Measurements from ENCODE around the gene ACSS2. TPM values are rescaled to one million over a fixed set of nuclear protein-coding genes. Genes with fewer than 3 reads are reported as not detected.
A peak's percentile ranks its signal among the peaks of the same experiment; 100 is the strongest.
"Not testable (repeated sequence)": the region's sequence is repeated elsewhere in the genome, so short reads cannot be mapped to it uniquely, and the experiment has no call there.

The ACSS2 gene
- total RNA-seq, 1 donor from 2014 or later = 29.7 TPM

GRCh38 chr20:34875642-34876405, 588 bp upstream of the ACSS2 start:
- H3K4me3 ChIP-seq (ENCODE audit: low read depth, low read length) = peak overlapping the region; percentile 12
- TF ChIP-seq CTCF (IDR thresholded peaks at IDR 0.05; ENCODE audit: insufficient read depth, low read length, severe bottlenecking) = peak; percentile 34
- no peak for FAIRE-seq
- H3K36me3 ChIP-seq (ENCODE audit: control insufficient read depth, insufficient read depth, low read length) = no peaks in the 10 kb centered on the region
- H3K27me3 ChIP-seq (ENCODE audit: control insufficient read depth, insufficient read depth, low read length) = peaks cover 2% of the 10 kb centered on the region
- DNase-seq (ENCODE audit: low read depth) = peak; percentile 97

- peaks cover 9% of the 10 kb centered on the region for H3K36me3 ChIP-seq (ENCODE audit: control insufficient read depth, insufficient read depth, low read length)
- DNase-seq (ENCODE audit: low read depth) (no peak), FAIRE-seq (no peak)
- TF ChIP-seq CTCF (IDR thresholded peaks at IDR 0.05; ENCODE audit: insufficient read depth, low read length, severe bottlenecking) = no peak
- no peaks in the 10 kb centered on the region for H3K27me3 ChIP-seq (ENCODE audit: control insufficient read depth, insufficient read depth, low read length)
- H3K4me3 ChIP-seq (ENCODE audit: low read depth, low read length) = no peak overlapping the region
Measured at GRCh38 chr20:34880215-34880850, 3.9 kb downstream of the ACSS2 start.

GRCh38 chr20:34880971-34881370, 4.6 kb downstream of the ACSS2 start:
- H3K4me3 ChIP-seq (ENCODE audit: low read depth, low read length); H3K27me3 ChIP-seq (ENCODE audit: control insufficient read depth, insufficient read depth, low read length); H3K36me3 ChIP-seq (ENCODE audit: control insufficient read depth, insufficient read depth, low read length); FAIRE-seq; DNase-seq (ENCODE audit: low read depth): not testable (repeated sequence)

GRCh38 chr20:34881689-34882088, 5.3 kb downstream of the ACSS2 start:
- no peak for TF ChIP-seq CTCF (IDR thresholded peaks at IDR 0.05; ENCODE audit: insufficient read depth, low read length, severe bottlenecking)
- Histone ChIP-seq H3K27me3 (ENCODE audit: control insufficient read depth, insufficient read depth, low read length) (no peaks in the 10 kb centered on the region), H3K36me3 (ENCODE audit: control insufficient read depth, insufficient read depth, low read length) (peaks cover 9% of the 10 kb centered on the region), H3K4me3 (ENCODE audit: low read depth, low read length) (no peak overlapping the region)
- no peak for FAIRE-seq
- DNase-seq (ENCODE audit: low read depth) = no peak

- Histone ChIP-seq H3K36me3 (ENCODE audit: control insufficient read depth, insufficient read depth, low read length) (peaks cover 9% of the 10 kb centered on the region), H3K4me3 (ENCODE audit: low read depth, low read length) (no peak overlapping the region), H3K27me3 (ENCODE audit: control insufficient read depth, insufficient read depth, low read length) (no peaks in the 10 kb centered on the region)
- DNase-seq (ENCODE audit: low read depth) (no peak), FAIRE-seq (no peak)
- no peak for TF ChIP-seq CTCF (IDR thresholded peaks at IDR 0.05; ENCODE audit: insufficient read depth, low read length, severe bottlenecking)
Measured at GRCh38 chr20:34883087-34883688, 6.8 kb downstream of the ACSS2 start.

GRCh38 chr20:34883809-34884208, 7.4 kb downstream of the ACSS2 start:
- no peak for DNase-seq (ENCODE audit: low read depth)
- no peak overlapping the region for H3K4me3 ChIP-seq (ENCODE audit: low read depth, low read length)
- no peaks in the 10 kb centered on the region for H3K27me3 ChIP-seq (ENCODE audit: control insufficient read depth, insufficient read depth, low read length)
- no peak for TF ChIP-seq CTCF (IDR thresholded peaks at IDR 0.05; ENCODE audit: insufficient read depth, low read length, severe bottlenecking)
- FAIRE-seq = no peak
- peaks cover 9% of the 10 kb centered on the region for H3K36me3 ChIP-seq (ENCODE audit: control insufficient read depth, insufficient read depth, low read length)

All from bronchial epithelial cell (primary cell).